HEK293T (cell line): ENCODE measurements around the gene ATP9A.
A peak's percentile ranks its signal among the peaks of the same experiment; 100 is the strongest.

Source experiments
- CTCF ChIA-PET: fragments of 350-600 bp; formaldehyde crosslinking; extraction: SDS; loops from one replicate; lab custom pipeline; 2021; ENCODE audit warnings: antibody characterized with exemption, inconsistent platforms; lab: Yijun Ruan, JAX
- POLR2A ChIA-PET: fragments of 350-600 bp; formaldehyde crosslinking; extraction: SDS; loops from one replicate; lab custom pipeline; 2020; ENCODE audit warnings: antibody characterized with exemption, inconsistent platforms; lab: Yijun Ruan, JAX
- DNase-seq: peaks from one replicate; pipeline ENCODE4 v3.0.0; 2012; ENCODE audit warnings: mixed read lengths; ENCODE audit errors: extremely low spot score
- ARNT ChIP-seq: fragments of 450-650 bp; IDR thresholded peaks from 2 replicates; pipeline ENCODE4 v1.6.1; 2017; ENCODE audit warnings: mild to moderate bottlenecking
- BHLHE40 ChIP-seq: fragments of 450-650 bp; IDR thresholded peaks from 2 replicates; pipeline ENCODE4 v1.6.1; 2016; ENCODE audit warnings: mild to moderate bottlenecking, moderate library complexity, borderline replicate concordance
- CTBP1 ChIP-seq: fragments of 450-650 bp; IDR thresholded peaks from 2 replicates; pipeline ENCODE4 v1.6.1; 2016; ENCODE audit warnings: borderline replicate concordance
- ELF4 ChIP-seq: fragments of 450-650 bp; IDR thresholded peaks from 2 replicates; pipeline ENCODE4 v1.6.1; 2017; ENCODE audit warnings: antibody characterized with exemption
- FOXA1 ChIP-seq: fragments of 450-650 bp; IDR thresholded peaks from 2 replicates; pipeline ENCODE4 v1.6.1; 2016; ENCODE audit warnings: mild to moderate bottlenecking
- FOXK2 ChIP-seq: fragments of 450-650 bp; IDR thresholded peaks from 2 replicates; pipeline ENCODE4 v1.6.1; 2016; ENCODE audit warnings: mild to moderate bottlenecking
- FOXM1 ChIP-seq: fragments of 450-650 bp; IDR thresholded peaks from 2 replicates; pipeline ENCODE4 v1.6.1; 2017; ENCODE audit warnings: mild to moderate bottlenecking, borderline replicate concordance
- HDGF ChIP-seq: fragments of 450-650 bp; IDR thresholded peaks from 2 replicates; pipeline ENCODE4 v1.6.1; 2017; ENCODE audit warnings: antibody characterized with exemption, borderline replicate concordance
- L3MBTL2 ChIP-seq: fragments of 450-650 bp; conservative IDR thresholded peaks from 2 replicates; pipeline ENCODE4 v1.6.1; 2016; ENCODE audit warnings: mild to moderate bottlenecking
- LEF1 ChIP-seq: fragments of 450-650 bp; IDR thresholded peaks from 2 replicates; pipeline ENCODE4 v1.6.1; 2017; ENCODE audit warnings: mild to moderate bottlenecking, borderline replicate concordance
- NFRKB ChIP-seq: fragments of 450-650 bp; IDR thresholded peaks from 2 replicates; pipeline ENCODE4 v1.6.1; 2016; ENCODE audit warnings: mild to moderate bottlenecking, moderate library complexity
- PKNOX1 ChIP-seq: fragments of 450-650 bp; IDR thresholded peaks from 2 replicates; pipeline ENCODE4 v1.6.1; 2016
- SP1 ChIP-seq: fragments of 450-650 bp; IDR thresholded peaks from 2 replicates; pipeline ENCODE4 v1.6.1; 2017
- SUZ12 ChIP-seq: fragments of 450-650 bp; IDR thresholded peaks from 2 replicates; pipeline ENCODE4 v1.6.1; 2016; ENCODE audit warnings: mild to moderate bottlenecking
- TARDBP ChIP-seq: fragments of 450-650 bp; IDR thresholded peaks from 2 replicates; pipeline ENCODE4 v1.6.1; 2016
- ZNF384 ChIP-seq: fragments of 450-650 bp; IDR thresholded peaks from 2 replicates; pipeline ENCODE4 v1.6.1; 2016

Gene ATP9A

GRCh38 chr20:51640743-51641142 lies 127.4 kb downstream of the ATP9A start:
- DNase-seq = no peak
- ChIA-PET CTCF (no interaction called here), POLR2A (no interaction called here)
- TF ChIP-seq FOXA1 (no peak), ARNT (no peak), NFRKB (no peak), CTBP1 (no peak), PKNOX1 (no peak), FOXK2 (no peak), TARDBP (no peak), BHLHE40 (no peak), ELF4 (no peak), HDGF (no peak)

GRCh38 chr20:51639206-51639832 lies 128.9 kb downstream of the ATP9A start:
- ChIA-PET POLR2A (no interaction called here), CTCF (interaction anchor here (0.6 to 1.2 kb wide), 3 partner anchors 13 to 445 kb away, joined by 3 to 4 read pairs (median 3); no protein-coding TSS in a partner anchor)
- no peak for TF ChIP-seq FOXA1
- TF ChIP-seq FOXM1 = no peak
- TF ChIP-seq LEF1 = no peak
- no peak for TF ChIP-seq ELF4
- no peak for TF ChIP-seq PKNOX1
- no peak for TF ChIP-seq CTBP1
- TF ChIP-seq HDGF = no peak
- no peak for TF ChIP-seq SP1
- no peak for TF ChIP-seq L3MBTL2
- no peak for TF ChIP-seq FOXK2
- TF ChIP-seq TARDBP = no peak
- TF ChIP-seq BHLHE40 = no peak
- no peak for TF ChIP-seq SUZ12
- peak; percentile 73 for DNase-seq

GRCh38 chr20:51637241-51637640 lies 130.9 kb downstream of the ATP9A start:
- DNase-seq = no peak
- ChIA-PET POLR2A (no interaction called here), CTCF (interaction anchor here (0.5 to 0.6 kb wide), 2 partner anchors 36 to 174 kb away, joined by 3 to 4 read pairs; no protein-coding TSS in a partner anchor)
- no peak for TF ChIP-seq TARDBP

DNA sequence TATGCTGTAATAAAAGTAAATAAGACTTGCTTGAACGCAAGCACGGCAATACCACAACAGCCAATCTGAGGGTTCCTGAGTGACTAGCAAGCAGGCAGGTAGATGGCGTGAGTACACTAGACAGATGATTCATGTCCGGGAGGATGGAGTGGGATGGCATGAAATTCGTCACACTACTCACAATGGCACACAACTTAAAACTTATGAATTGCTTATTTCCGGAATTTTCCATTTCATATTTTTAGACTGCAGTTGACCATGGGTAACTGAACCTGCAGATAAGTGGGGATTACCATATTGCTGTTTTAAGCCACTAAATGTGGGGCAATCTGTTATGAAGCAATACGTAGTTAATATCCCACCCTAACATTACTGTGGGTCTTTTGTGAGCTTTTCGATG lies 132.1 kb downstream of the ATP9A start:
- TF ChIP-seq PKNOX1 (no peak), FOXA1 (no peak), ZNF384 (no peak), CTBP1 (no peak)
- DNase-seq = no peak
- ChIA-PET POLR2A (no interaction called here), CTCF (no interaction called here)

GRCh38 chr20:51635680-51636079 lies 132.5 kb downstream of the ATP9A start:
- no peak for TF ChIP-seq SUZ12
- TF ChIP-seq NFRKB = no peak
- TF ChIP-seq ELF4 = no peak
- no peak for TF ChIP-seq L3MBTL2
- TF ChIP-seq BHLHE40 = no peak
- no peak for TF ChIP-seq FOXA1
- no peak for TF ChIP-seq ARNT
- no peak for TF ChIP-seq ZNF384
- TF ChIP-seq HDGF = no peak
- TF ChIP-seq CTBP1 = no peak
- no peak for TF ChIP-seq LEF1
- no peak for TF ChIP-seq FOXM1
- TF ChIP-seq PKNOX1 = no peak
- no peak for TF ChIP-seq TARDBP
- no peak for TF ChIP-seq SP1
- no peak for TF ChIP-seq FOXK2
- CTCF ChIA-PET = no interaction called here
- no peak for DNase-seq
- POLR2A ChIA-PET = no interaction called here

DNA sequence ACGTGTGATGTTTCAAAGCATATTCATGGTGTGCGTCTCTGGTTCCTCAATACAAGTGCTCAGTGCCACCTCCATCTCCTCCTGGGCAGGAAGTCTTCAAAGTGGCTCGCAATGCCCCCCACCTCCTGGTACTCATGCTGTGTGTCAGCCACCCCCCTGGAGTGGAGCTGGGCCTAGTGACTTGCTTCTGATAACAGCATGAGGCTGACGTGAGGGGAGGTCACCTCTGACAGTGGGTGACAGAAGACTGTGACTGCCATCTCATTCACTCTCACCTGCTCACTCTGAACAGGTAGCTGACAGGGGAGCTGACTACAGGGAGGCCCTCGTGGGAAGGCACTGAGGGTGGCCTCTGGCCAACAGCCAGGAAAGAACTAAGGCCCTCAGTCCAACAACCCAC lies 133.3 kb downstream of the ATP9A start:
- CTCF ChIA-PET = interaction anchor here (1.0 kb wide), 1 partner anchor 11 kb away, joined by 3 read pairs; no protein-coding TSS in a partner anchor
- POLR2A ChIA-PET = no interaction called here
- no peak for DNase-seq
- TF ChIP-seq FOXK2 (no peak), FOXA1 (no peak), HDGF (no peak), NFRKB (no peak), TARDBP (no peak), ARNT (no peak), SUZ12 (no peak), ZNF384 (no peak), LEF1 (no peak), BHLHE40 (no peak), ELF4 (no peak), FOXM1 (no peak), L3MBTL2 (no peak), CTBP1 (no peak), PKNOX1 (no peak), SP1 (no peak)
